ENCODE results near the gene SPDYC. TPM values are rescaled to one million over a fixed set of nuclear protein-coding genes. Genes with fewer than 3 reads are reported as not detected.

SPDYC gene
- total RNA-seq, 1 donor from 2014 or later, result not detected

- Mint-ChIP-seq H3K9me3 (ENCODE audit: unreplicated experiment) (no peaks in the 10 kb centered on the region), H3K27ac (ENCODE audit: unreplicated experiment) (no peak overlapping the region), H3K4me3 (ENCODE audit: unreplicated experiment) (peak overlapping the region; percentile 5), H3K4me1 (ENCODE audit: unreplicated experiment) (peaks cover 13% of the 10 kb centered on the region), H3K36me3 (ENCODE audit: low read depth, unreplicated experiment) (peaks cover 26% of the 10 kb centered on the region), H3K27me3 (ENCODE audit: unreplicated experiment) (peaks cover 8% of the 10 kb centered on the region)
- TF ChIP-seq CTCF (IDR thresholded peaks at IDR 0.05; ENCODE audit: unreplicated experiment), result no peak
- DNase-seq (ENCODE audit: low spot score), result no peak
Observed at GRCh38 chr11:65208785-65209710, 39.0 kb downstream of the SPDYC start.

- Mint-ChIP-seq H3K4me1 (ENCODE audit: unreplicated experiment) (peaks cover 12% of the 10 kb centered on the region), H3K4me3 (ENCODE audit: unreplicated experiment) (no peak overlapping the region), H3K9me3 (ENCODE audit: unreplicated experiment) (no peaks in the 10 kb centered on the region), H3K36me3 (ENCODE audit: low read depth, unreplicated experiment) (peaks cover 29% of the 10 kb centered on the region), H3K27me3 (ENCODE audit: unreplicated experiment) (peaks cover 8% of the 10 kb centered on the region), H3K27ac (ENCODE audit: unreplicated experiment) (no peak overlapping the region)
- no peak for DNase-seq (ENCODE audit: low spot score)
- no peak for TF ChIP-seq CTCF (IDR thresholded peaks at IDR 0.05; ENCODE audit: unreplicated experiment)
Observed at GRCh38 chr11:65209711-65210360, 39.8 kb downstream of the SPDYC start.

- no peak overlapping the region for H3K4me3 Mint-ChIP-seq (ENCODE audit: unreplicated experiment)
- DNase-seq (ENCODE audit: low spot score), result no peak
- no peaks in the 10 kb centered on the region for H3K9me3 Mint-ChIP-seq (ENCODE audit: unreplicated experiment)
- no peak for TF ChIP-seq CTCF (IDR thresholded peaks at IDR 0.05; ENCODE audit: unreplicated experiment)
- peaks cover 12% of the 10 kb centered on the region for H3K4me1 Mint-ChIP-seq (ENCODE audit: unreplicated experiment)
- peaks cover 8% of the 10 kb centered on the region for H3K27me3 Mint-ChIP-seq (ENCODE audit: unreplicated experiment)
- H3K36me3 Mint-ChIP-seq (ENCODE audit: low read depth, unreplicated experiment), result peaks cover 29% of the 10 kb centered on the region
- no peak overlapping the region for H3K27ac Mint-ChIP-seq (ENCODE audit: unreplicated experiment)
Observed at GRCh38 chr11:65210361-65210731, 40.3 kb downstream of the SPDYC start.

- Mint-ChIP-seq H3K27me3 (ENCODE audit: unreplicated experiment) (peaks cover 8% of the 10 kb centered on the region), H3K9me3 (ENCODE audit: unreplicated experiment) (no peaks in the 10 kb centered on the region), H3K4me3 (ENCODE audit: unreplicated experiment) (no peak overlapping the region), H3K36me3 (ENCODE audit: low read depth, unreplicated experiment) (peaks cover 31% of the 10 kb centered on the region), H3K27ac (ENCODE audit: unreplicated experiment) (no peak overlapping the region), H3K4me1 (ENCODE audit: unreplicated experiment) (peaks cover 12% of the 10 kb centered on the region)
- TF ChIP-seq CTCF (IDR thresholded peaks at IDR 0.05; ENCODE audit: unreplicated experiment), result no peak
- no peak for DNase-seq (ENCODE audit: low spot score)
Observed at GRCh38 chr11:65210748-65211147, 40.7 kb downstream of the SPDYC start.
